HCEC 1CT (cell line): ENCODE results near the gene INTS4.
"Not testable (repeated sequence)": the region's sequence is repeated elsewhere in the genome, so short reads cannot be mapped to it uniquely, and the experiment has no call there.

Experiments used
- DNase-seq: peaks from one replicate; pipeline ENCODE4 v3.0.0-alpha.2; 2017

Gene INTS4, protein sequence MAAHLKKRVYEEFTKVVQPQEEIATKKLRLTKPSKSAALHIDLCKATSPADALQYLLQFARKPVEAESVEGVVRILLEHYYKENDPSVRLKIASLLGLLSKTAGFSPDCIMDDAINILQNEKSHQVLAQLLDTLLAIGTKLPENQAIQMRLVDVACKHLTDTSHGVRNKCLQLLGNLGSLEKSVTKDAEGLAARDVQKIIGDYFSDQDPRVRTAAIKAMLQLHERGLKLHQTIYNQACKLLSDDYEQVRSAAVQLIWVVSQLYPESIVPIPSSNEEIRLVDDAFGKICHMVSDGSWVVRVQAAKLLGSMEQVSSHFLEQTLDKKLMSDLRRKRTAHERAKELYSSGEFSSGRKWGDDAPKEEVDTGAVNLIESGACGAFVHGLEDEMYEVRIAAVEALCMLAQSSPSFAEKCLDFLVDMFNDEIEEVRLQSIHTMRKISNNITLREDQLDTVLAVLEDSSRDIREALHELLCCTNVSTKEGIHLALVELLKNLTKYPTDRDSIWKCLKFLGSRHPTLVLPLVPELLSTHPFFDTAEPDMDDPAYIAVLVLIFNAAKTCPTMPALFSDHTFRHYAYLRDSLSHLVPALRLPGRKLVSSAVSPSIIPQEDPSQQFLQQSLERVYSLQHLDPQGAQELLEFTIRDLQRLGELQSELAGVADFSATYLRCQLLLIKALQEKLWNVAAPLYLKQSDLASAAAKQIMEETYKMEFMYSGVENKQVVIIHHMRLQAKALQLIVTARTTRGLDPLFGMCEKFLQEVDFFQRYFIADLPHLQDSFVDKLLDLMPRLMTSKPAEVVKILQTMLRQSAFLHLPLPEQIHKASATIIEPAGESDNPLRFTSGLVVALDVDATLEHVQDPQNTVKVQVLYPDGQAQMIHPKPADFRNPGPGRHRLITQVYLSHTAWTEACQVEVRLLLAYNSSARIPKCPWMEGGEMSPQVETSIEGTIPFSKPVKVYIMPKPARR

GRCh38 chr11:77994434-77995362, at the start of gene INTS4:
Gene INTS4, minus strand, starts transcription at chr11:77994668. Its CDS starts 25 bp downstream, at chr11:77994643.
- DNase-seq: peak; percentile 100

GRCh38 chr11:78041843-78042440, 47.5 kb upstream of the INTS4 start:
- no peak for DNase-seq

GRCh38 chr11:78041380-78041719, 46.9 kb upstream of the INTS4 start:
- not testable (repeated sequence) for DNase-seq

DNA sequence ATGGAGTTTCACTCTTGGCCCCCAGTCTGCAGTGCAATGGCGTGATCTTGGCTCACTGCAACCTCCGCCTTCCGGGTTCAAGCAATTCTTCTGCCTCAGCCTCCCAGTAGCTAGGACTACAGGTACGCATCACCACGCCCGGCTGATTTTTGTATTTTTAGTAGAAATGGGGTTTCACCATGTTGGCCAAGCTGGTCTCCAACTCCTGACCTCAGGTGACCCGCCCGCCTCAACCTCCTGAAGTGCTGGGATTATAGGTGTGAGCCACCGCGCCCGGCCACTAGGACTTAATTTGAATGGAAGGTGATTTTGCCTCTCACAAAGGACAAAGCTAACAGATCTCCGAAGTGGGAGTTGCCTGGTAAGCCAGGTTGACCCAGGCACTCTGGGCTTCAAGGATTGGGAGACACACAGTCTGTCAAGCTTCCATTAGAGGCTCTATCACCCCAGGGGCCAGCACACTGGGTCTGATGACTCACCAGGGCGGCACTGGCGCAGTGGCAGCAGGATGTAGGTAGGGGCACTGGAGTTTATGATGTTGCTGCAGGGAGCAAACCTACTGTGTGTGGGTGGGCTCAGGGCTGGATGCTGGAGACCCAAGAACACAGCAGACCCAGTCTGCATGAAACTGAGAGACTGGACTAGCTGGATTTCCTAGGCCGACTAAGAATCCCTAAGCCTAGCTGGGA, 46.4 kb upstream of the INTS4 start:
- DNase-seq: no peak

DNA sequence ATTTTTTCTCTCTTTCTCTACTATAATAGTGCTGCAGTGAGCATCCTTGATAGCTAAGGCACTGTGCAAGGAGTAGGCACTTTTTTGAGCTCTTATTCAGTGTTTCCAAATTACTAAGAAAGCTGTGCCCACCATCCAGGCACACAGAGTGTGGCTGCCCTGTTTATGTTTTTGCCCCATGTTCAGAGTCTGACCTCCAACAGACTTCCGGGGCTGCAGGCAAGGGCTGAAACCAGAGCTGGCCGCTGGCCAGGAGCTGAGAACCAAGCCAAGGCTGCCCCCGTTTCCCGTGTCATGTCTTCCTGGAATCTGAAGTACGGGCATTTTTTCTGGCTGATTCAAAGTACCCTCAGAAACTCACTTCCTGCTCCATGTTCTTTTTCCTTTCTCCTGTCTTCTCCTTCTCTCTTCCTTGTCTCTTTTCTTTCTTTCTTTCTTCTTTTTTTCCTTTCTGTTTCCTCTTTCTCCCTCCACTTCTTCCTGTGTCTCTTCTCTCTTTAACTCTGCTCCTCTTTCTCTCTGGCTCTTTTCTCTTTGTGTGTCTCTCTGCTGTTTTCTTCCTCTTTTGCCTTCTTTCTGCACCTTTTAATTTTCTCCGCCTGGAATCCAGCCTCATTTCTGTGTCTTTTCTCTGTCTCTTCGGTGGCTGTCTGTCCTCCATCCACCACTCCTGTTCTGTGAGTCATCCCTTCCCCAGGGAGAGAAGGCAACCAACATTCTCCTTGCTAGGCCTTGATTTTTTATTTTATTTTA, 45.6 kb upstream of the INTS4 start:
- peak; percentile 87 for DNase-seq

DNA sequence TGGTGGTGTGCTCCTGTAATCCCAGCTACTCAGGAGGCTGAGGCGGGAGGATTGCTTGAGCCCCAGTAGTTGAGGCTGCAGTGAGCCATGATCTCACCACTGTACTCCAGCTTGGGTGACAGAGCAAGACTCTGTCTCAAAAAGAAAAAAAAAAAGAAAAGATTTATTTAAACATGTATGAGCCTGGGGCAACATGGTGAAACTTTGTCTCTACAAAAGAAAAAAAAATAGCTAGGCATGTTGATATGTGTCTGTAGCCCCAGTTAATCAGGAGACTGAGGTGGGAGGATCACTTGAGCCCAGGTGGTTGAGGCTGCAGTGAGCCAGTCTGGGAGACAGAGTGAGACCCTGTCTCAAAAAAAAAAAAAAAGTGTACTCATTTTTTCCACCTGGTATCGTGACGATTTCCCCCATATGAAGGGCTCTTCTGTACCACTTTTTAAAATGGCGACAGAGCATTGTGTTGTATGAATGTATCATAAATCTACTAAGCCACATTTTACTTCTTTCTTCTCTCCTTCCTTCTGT, 45.0 kb upstream of the INTS4 start:
- no peak for DNase-seq

GRCh38 chr11:78038697-78039313, 44.3 kb upstream of the INTS4 start:
- no peak for DNase-seq

DNA sequence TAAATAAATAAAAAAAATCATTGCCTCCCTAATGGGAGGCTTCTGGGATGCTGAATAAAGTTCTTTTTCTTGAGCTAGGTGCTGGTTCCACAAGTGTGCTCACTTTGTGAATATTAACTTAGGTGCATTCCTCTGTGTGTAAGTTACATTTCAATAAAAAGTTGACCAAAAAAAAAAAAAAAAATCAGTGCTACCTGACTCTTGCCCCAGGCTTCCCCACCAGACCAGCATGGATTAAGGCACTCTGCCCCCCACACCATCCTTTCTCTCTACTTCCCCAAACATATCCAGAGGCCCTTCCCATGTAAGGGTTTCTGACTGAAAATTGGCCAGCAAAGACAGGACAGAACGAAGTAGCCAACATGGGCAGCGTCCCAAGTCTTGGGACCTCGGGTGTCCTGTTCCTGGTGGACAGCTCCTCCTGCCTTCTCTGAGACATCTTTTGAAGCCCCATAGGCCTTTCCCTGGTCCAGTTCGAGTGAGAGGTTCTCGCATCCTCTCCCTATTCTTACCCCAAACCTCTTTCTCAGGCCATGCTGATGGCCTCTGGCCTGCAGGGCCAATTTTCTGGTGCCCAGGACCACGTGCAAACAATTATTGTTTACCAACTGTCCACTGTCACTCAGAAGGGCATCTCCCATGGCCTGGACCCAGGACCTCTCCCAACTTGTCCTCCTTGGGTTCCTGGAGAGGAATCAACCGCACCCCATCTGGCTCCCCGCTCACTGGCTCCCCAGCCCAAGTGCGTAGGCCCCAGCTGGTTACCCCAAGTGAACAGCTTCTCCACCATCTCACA, 43.6 kb upstream of the INTS4 start:
- no peak for DNase-seq

DNA sequence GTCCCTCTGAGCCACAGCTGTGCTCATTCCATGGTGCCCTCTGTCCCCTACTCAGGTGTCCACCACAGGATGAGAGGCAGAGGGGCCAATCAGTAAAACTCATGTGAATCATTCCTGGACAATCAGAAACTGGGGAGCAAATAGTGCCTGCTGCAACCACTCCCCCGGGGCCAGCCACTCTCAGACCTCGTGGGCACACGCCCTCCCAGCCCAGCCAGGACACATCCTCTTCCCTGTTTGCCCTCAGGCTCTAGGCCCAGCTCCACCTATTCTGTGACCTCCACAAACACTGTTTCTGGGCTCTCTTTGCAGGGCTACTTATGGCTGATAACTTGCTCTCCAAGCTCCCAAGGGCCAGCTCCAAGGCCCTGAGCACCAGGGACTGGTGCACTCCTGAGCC, 42.6 kb upstream of the INTS4 start:
- no peak for DNase-seq

DNA sequence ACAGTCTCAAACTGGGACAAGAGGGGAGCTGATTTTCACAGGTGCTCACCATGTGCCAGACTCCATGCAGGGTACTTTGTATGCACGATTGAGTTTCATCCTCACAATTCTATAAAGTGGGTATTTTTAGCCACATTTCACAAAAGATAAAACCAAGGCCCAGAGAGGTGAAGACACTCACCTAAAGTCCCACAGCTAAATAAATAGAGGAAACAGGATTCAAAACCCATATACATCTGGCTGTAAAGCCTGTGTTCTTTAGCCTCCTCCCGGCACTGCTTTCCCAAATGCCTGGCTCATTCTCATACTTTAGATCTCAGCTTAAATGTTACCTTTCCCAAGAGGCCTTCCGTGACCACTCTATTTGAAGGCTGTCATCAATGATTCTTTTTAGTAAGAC, 41.8 kb upstream of the INTS4 start:
- DNase-seq: no peak

- DNase-seq: no peak
These were observed 40.2 kb upstream of the INTS4 start for GRCh38 chr11:78034623-78035022.

GRCh38 chr11:78033040-78033439, 38.6 kb upstream of the INTS4 start:
- DNase-seq: no peak

DNA sequence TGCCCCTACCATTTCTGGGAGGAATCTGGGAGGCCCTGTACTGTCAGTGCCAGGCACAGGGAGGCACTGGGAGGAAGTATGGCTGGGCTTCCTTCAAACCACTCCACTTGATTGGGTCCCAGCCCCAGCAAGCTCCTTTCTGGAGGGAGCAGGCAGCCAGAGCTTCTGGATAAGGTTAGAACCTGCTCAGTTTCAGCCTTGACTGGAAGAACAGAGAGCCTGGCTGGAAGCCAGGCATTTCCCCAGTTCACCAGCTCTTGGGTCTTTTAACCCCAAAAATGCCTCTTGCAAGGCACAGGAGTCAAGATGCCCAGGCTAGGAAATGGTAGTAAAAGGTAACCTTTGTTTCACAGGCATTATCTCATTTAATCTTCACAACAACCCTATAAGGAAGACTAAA, 37.6 kb upstream of the INTS4 start:
- no peak for DNase-seq

- DNase-seq: no peak
These were observed 37.2 kb upstream of the INTS4 start for GRCh38 chr11:78031629-78032028.

DNA sequence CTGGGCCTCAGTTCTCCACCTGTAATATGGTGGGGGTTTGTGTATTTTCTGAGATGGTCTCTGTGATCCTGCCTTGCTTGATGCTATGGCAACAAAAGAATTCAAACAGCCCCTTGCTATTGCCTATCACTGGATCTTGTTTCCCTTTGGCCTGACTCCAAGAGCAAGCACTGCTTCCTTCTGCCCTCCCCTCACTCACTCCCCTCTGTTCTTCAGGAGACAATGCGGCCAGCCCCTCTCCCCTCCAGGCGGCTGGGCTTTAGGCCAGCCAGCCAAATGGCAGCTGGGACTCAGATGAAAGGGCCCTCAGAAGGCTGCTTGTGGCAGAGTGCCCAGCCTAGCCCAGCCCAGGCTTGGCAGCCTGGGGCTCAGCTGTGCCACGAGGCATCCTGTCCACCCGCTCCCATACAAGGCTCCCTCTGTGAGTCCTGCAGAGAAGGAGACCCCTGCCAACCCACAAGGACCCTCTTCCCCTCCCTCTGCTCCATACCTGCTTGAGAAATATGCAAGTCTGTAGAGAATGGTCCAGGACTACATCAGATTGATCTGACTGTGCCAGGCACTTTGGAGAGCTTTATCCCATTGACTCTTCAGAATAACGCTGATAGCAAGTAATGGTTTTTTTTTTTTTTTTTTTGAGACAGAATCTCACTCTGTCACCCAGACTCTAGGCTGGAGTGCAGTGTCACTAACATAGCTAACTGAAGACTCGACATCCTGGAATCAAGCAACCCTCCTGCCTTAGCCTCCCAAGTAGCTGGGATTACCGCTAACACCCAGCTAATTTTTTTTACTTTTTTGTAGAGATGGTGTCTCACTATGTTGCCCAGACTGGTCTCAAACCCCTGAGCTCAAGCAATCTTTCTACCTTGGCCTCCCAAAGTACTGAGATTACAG, 36.2 kb upstream of the INTS4 start:
- DNase-seq: no peak

DNA sequence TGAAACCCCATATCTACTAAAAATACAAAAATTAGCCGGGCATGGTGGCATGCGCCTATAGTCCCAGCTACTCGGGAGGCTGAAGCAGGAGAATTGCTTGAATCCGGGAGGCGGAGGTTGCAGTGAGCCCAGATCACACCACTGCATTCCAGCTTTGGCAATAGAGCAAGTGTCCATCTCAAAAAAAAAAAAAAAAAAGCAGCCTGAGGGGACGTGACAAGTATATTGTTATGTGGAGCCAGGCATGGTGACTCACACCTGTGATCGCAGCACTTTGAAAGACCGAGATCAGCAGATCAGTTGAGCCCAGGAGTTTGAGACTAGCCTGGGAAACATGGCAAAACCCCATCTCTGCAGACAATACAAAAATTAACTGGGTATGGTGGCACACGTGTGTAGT, 34.0 kb upstream of the INTS4 start:
- DNase-seq: not testable (repeated sequence)

- no peak for DNase-seq
These were observed 33.3 kb upstream of the INTS4 start for GRCh38 chr11:78027759-78028158.

DNA sequence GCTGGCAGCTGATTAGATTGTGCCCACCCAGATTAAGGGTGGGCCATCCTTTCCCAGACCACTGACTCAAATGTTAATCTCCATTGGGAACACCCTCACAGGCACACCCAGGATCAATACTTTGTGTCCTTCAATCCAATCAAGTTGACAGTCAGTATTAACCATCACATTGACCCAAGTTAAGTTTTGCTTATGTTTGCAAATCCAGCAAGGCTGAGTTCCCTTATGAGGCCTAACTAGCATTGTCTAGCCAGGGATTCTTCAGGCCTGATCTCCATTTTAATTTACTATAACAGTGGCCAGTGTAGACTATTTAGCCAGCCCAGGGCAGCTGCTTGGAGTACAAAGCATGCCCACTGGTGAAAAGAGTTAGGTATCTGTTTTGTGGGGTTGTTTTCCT, 30.9 kb upstream of the INTS4 start:
- no peak for DNase-seq
